GM12878 (cell line): Measurements from ENCODE around the gene TINCR. TPM values are rescaled to one million over a fixed set of nuclear protein-coding genes. Genes with fewer than 3 reads are reported as not detected.

Experiments used
- ATAC-seq: fragments of 200-7000 bp; cut with Tn5 transposase; 3 replicates; pipeline ENCODE4 v1.9.1; 2020; ENCODE audit warnings: mild to moderate bottlenecking, moderate library complexity
- BruUV-seq: library from RNA; stranded (reverse); fragments of 400-500 nt; replicated peaks from 2 replicates; lab custom pipeline; 2021; lab: Mats Ljungman, UMichigan
- CTCF ChIA-PET: fragments of 300-600 bp; sonication (Branson Sonifier 250); formaldehyde crosslinking; extraction: SDS; loops from one replicate; lab custom pipeline; 2021; ENCODE audit warnings: inconsistent platforms; lab: Yijun Ruan, JAX
- POLR2A ChIA-PET: fragments of 350-600 bp; formaldehyde crosslinking; extraction: SDS; loops from one replicate; lab custom pipeline; 2021; ENCODE audit warnings: inconsistent platforms; lab: Charles Lee
- RAD21 ChIA-PET: fragments of 300-600 bp; sonication (Branson Sonifier 250); formaldehyde crosslinking; loops from one replicate; lab custom pipeline; 2023; ENCODE audit warnings: antibody characterized with exemption; ENCODE audit not compliant: unreplicated experiment; lab: Charles Lee
- SMC1A ChIA-PET: fragments of 300-600 bp; sonication (Branson Sonifier 250); formaldehyde crosslinking; loops from one replicate; lab custom pipeline; 2023; ENCODE audit not compliant: unreplicated experiment, uncharacterized antibody; lab: Charles Lee
- DNase-seq: peaks from one replicate; pipeline ENCODE4 v3.0.0-alpha.2; 2011; ENCODE audit warnings: low read depth, low spot score
- FAIRE-seq: peaks from 3 replicates; lab custom pipeline; 2011; peaks lifted over from hg19 to GRCh38; lab: Jason Lieb, UNC
- H2AFZ ChIP-seq: 2 replicates; pipeline ENCODE4 v1.6.0; 2011; ENCODE audit warnings: low read depth, low read length, control low read depth; ENCODE audit not compliant: control insufficient read depth
- H3K27ac ChIP-seq: 2 replicates; pipeline ENCODE4 v1.5.1; 2011; ENCODE audit warnings: control low read depth; ENCODE audit not compliant: control insufficient read depth, insufficient read depth
- H3K27me3 ChIP-seq, 2 experiments: replicated peaks in 1 of 2; 2 replicates each; pipeline versions ENCODE4 v1.6.0 to v1.6.1; 2011; ENCODE audit warnings: low read length in 1 of 2; ENCODE audit not compliant: control insufficient read depth in 2 of 2, insufficient read depth in 2 of 2
- H3K36me3 ChIP-seq, 2 experiments: 2 replicates each; pipeline ENCODE4 v1.5.1; 2011; ENCODE audit warnings: low read length in 1 of 2; ENCODE audit not compliant: control insufficient read depth in 2 of 2, insufficient read depth in 2 of 2
- H3K4me1 ChIP-seq: 2 replicates; pipeline ENCODE4 v1.6.1; 2011; ENCODE audit warnings: mild to moderate bottlenecking, low read length, moderate library complexity, mixed read lengths; ENCODE audit not compliant: control insufficient read depth, insufficient read depth
- H3K4me2 ChIP-seq: 2 replicates; pipeline ENCODE4 v1.6.0; 2011; ENCODE audit warnings: control low read depth; ENCODE audit not compliant: control insufficient read depth, insufficient read depth
- H3K4me3 ChIP-seq: fragments of 200-600 bp; sonication (generic); 2 replicates; pipeline ENCODE4 v1.5.1; 2016
- H3K79me2 ChIP-seq: 2 replicates; pipeline ENCODE4 v1.6.0; 2011; ENCODE audit warnings: low read length; ENCODE audit not compliant: control insufficient read depth, insufficient read depth
- H3K9ac ChIP-seq: 2 replicates; pipeline ENCODE4 v1.8.0; 2011; ENCODE audit warnings: low read length, control low read depth, mixed read lengths; ENCODE audit not compliant: control insufficient read depth, insufficient read depth
- H3K9me3 ChIP-seq: replicated peaks from 3 replicates; pipeline ENCODE4 v1.5.1; 2011; ENCODE audit warnings: mild to moderate bottlenecking, low read length; ENCODE audit not compliant: control insufficient read depth, insufficient read depth
- H4K20me1 ChIP-seq: 2 replicates; pipeline ENCODE4 v1.6.0; 2011; ENCODE audit not compliant: control insufficient read depth, insufficient read depth
- CBX5 ChIP-seq: sonication (generic); IDR thresholded peaks from 2 replicates; pipeline ENCODE4 v1.6.1; 2016; ENCODE audit warnings: low read depth, moderate library complexity, mild to moderate bottlenecking, inconsistent platforms
- CHD2 ChIP-seq: IDR thresholded peaks from 2 replicates; pipeline ENCODE4 v1.6.1; 2011; ENCODE audit warnings: low read depth, low read length, improper control_type of control experiment, borderline replicate concordance
- DPF2 ChIP-seq: fragments of 450-650 bp; IDR thresholded peaks from 2 replicates; pipeline ENCODE4 v1.6.1; 2017; ENCODE audit warnings: mild to moderate bottlenecking
- EGR1 ChIP-seq, 2 experiments: IDR thresholded peaks; 1 replicate in 1 of 2; 2 replicates in 1 of 2; pipeline ENCODE4 v1.6.1; 2011 to 2012; ENCODE audit warnings: low read depth in 2 of 2, low read length in 2 of 2, borderline replicate concordance in 1 of 2, mild to moderate bottlenecking in 1 of 2, moderate library complexity in 1 of 2
- FOXK2 ChIP-seq: fragments of 450-650 bp; IDR thresholded peaks from 2 replicates; pipeline ENCODE4 v1.6.1; 2017; ENCODE audit warnings: mild to moderate bottlenecking, moderate library complexity
- HCFC1 ChIP-seq: fragments of 150-350 bp; IDR thresholded peaks from 2 replicates; pipeline ENCODE4 v1.6.1; 2014; ENCODE audit warnings: low read length
- KDM1A ChIP-seq: fragments of 200-600 bp; sonication (generic); IDR thresholded peaks from 2 replicates; pipeline ENCODE4 v1.6.1; 2016; ENCODE audit warnings: borderline replicate concordance
- MTA3 ChIP-seq: IDR thresholded peaks from 2 replicates; pipeline ENCODE4 v1.6.1; 2012; ENCODE audit warnings: low read length, inconsistent platforms, borderline replicate concordance
- PAX5 ChIP-seq: IDR thresholded peaks from 2 replicates; pipeline ENCODE4 v1.6.1; 2011; ENCODE audit warnings: low read depth, low read length, borderline replicate concordance
- POU2F2 ChIP-seq: IDR thresholded peaks from 3 replicates; pipeline ENCODE4 v1.6.1; 2011; ENCODE audit warnings: low read depth, mild to moderate bottlenecking, low read length, borderline replicate concordance
- SMARCA5 ChIP-seq: fragments of 450-650 bp; IDR thresholded peaks from 2 replicates; pipeline ENCODE4 v1.6.1; 2017; ENCODE audit warnings: mild to moderate bottlenecking
- ZZZ3 ChIP-seq: IDR thresholded peaks from 2 replicates; pipeline ENCODE4 v1.6.1; 2011; ENCODE audit warnings: low read depth; ENCODE audit not compliant: control insufficient read depth, insufficient read length
- WGBS: methylation state at CpG from one replicate; pipeline ENCODE4 v1.1.6; 2016; ENCODE audit warnings: low lambda C conversion rate; ENCODE audit not compliant: insufficient replicate concordance, insufficient coverage; ENCODE audit errors: missing lambda C conversion rate; 5-methylcytosine and 5-hydroxymethylcytosine counted together
- in situ Hi-C: fragments of 300-500 bp; cut with MboI; formaldehyde crosslinking; loops from 9 replicates; pipeline ENCODE4 v1.14.3; 2018; ENCODE audit warnings: mixed read lengths
- intact Hi-C: fragments of 100-400 bp; cut with micrococcal nuclease; formaldehyde crosslinking; loops from one replicate; pipeline ENCODE4 v1.14.2; 2022; ENCODE audit not compliant: unreplicated experiment
- polyA plus RNA-seq, 11 experiments: library from polyadenylated mRNA; depleted of rRNA in 4 of 11; unstranded in 6 of 11; stranded (reverse) in 5 of 11; fragments of >200 nt; fragmentation: Nextera tagmentation in 4 of 11; fragmentation: Illumina TruSeq in 1 of 11; extraction: Ambion mirVana in 4 of 11; extraction: Trizol in 1 of 11; gene quantifications; 1 replicate in 1 of 11; 2 replicates in 10 of 11; pipeline versions ENCODE4 v1.2.1 to v1.2.3, GENCODE V29; 2011 to 2016; ENCODE audit warnings: inconsistent platforms in 2 of 11, missing spikeins in 2 of 11, low read depth in 1 of 11
- total RNA-seq, 4 experiments: library from RNA; depleted of rRNA in 3 of 4; stranded (reverse); fragments of >200 nt in 3 of 4; fragmentation: Illumina TruSeq in 1 of 4; extraction: Trizol in 1 of 4; gene quantifications; 2 replicates each; pipeline versions ENCODE4 v1.2.1 to v1.2.3, GENCODE V29; 2013 to 2021
- TF ChIP-seq, protein P1 (sequence below): fragments of 450-650 bp; IDR thresholded peaks from 2 replicates; pipeline ENCODE4 v1.6.1; 2017; ENCODE audit warnings: low read depth, mild to moderate bottlenecking, moderate library complexity
- TF ChIP-seq, protein P2 (sequence below): fragments of 450-650 bp; IDR thresholded peaks from 2 replicates; pipeline ENCODE4 v1.6.1; 2016; ENCODE audit warnings: mild to moderate bottlenecking, moderate library complexity, borderline replicate concordance
- TF ChIP-seq, protein P3 (sequence below): IDR thresholded peaks from 2 replicates; pipeline ENCODE4 v1.6.1; 2011; ENCODE audit warnings: borderline replicate concordance, low read depth, mild to moderate bottlenecking, moderate library complexity, mixed read lengths, low read length; ENCODE audit not compliant: insufficient read depth; ENCODE audit errors: extremely low read length

TINCR gene
- total and polyA plus RNA-seq, 10 of the 15 experiments (the other 5 are each of a cell fraction or from before 2014, with no cell fraction given) = 0.02 to 0.36 (median 0.06) TPM; not detected in 3

DNA sequence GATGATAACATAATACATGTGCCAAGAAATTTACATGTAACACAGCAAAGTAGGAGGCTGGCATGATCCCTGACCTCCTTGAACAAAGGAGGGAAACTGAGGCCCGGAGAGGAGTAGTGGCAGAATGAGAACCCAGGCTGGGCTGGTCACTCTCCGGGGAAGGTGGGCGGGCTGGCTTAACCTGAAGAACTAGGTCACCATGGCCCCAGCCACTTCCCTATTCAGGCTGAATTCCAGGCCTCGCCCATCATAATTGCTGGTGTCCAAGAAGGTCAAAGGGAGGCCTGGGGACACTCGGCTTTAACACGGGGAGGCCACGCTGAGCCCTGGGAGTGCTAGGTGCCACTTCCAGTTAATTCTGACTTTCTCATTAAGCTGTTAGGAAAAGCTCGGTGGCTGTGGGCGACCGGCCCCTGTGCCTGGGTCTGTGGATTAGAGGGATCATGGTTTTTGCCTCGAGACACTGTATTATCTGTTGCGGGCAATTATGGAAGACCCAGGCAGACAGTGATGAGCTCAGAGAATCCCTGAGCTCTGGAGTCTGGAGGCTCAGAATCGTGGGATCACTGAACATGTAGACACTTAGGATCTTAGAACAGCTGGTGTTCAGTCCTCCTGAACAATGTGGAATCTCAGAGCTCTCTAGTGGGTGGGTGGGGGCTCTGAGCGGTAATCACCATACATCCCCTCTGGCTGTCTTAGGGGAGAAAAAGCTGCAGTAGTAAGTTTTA lies 5.0 kb upstream of the TINCR start (continued):
- TF ChIP-seq MTA3 (no peak), POU2F2 (no peak), KDM1A (no peak), DPF2 (no peak)
- TF ChIP-seq, protein P1, sequence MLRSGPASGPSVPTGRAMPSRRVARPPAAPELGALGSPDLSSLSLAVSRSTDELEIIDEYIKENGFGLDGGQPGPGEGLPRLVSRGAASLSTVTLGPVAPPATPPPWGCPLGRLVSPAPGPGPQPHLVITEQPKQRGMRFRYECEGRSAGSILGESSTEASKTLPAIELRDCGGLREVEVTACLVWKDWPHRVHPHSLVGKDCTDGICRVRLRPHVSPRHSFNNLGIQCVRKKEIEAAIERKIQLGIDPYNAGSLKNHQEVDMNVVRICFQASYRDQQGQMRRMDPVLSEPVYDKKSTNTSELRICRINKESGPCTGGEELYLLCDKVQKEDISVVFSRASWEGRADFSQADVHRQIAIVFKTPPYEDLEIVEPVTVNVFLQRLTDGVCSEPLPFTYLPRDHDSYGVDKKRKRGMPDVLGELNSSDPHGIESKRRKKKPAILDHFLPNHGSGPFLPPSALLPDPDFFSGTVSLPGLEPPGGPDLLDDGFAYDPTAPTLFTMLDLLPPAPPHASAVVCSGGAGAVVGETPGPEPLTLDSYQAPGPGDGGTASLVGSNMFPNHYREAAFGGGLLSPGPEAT = no peak

DNA sequence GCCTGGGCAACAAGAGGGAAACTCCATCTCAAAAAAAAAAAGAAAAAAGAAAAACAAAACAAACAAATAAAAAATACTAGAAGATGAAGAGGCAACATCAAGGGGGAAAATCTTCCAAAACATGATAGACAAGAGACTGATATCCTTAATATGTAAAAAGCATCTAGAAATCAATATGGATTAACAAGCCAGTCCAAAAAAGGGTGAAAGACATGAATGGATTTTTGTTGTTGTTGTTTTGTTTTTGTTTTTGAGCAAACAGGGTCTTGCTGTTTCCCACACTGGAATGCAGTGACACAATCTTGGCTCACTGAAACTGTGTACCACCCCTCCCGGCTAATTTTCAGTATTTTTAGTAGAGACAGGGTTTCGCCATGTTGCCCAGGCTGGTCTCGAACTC lies 4.0 kb upstream of the TINCR start:
- 84% methylated on average over 3 of the region's 3 CpGs for WGBS
- intact Hi-C loops = no loop called here
- POLR2A ChIA-PET = no interaction called here
- RAD21 ChIA-PET = no interaction called here
- Histone ChIP-seq H3K36me3 (no peaks in the 10 kb centered on the region), H3K4me2 (no peak overlapping the region), H3K27ac (no peak overlapping the region), H3K9me3 (no peaks in the 10 kb centered on the region), H4K20me1 (no peaks in the 10 kb centered on the region), H3K27me3 (no peaks in the 10 kb centered on the region; a peak in 1 of 4 replicates), H3K4me1 (no peaks in the 10 kb centered on the region), H3K79me2 (no peaks in the 10 kb centered on the region), H2AFZ (no peak overlapping the region), H3K4me3 (no peak overlapping the region), H3K9ac (no peak overlapping the region)
- BruUV-seq = no TSS peak
- ATAC-seq (no peak), DNase-seq (no peak), FAIRE-seq (no peak)
- CTCF ChIA-PET = interaction anchor here (1.2 kb wide), 1 partner anchor 10 kb away, joined by 4 read pairs; no protein-coding TSS in a partner anchor
- SMC1A ChIA-PET = no interaction called here
- in situ Hi-C loops = no loop called here
- TF ChIP-seq, protein P2, sequence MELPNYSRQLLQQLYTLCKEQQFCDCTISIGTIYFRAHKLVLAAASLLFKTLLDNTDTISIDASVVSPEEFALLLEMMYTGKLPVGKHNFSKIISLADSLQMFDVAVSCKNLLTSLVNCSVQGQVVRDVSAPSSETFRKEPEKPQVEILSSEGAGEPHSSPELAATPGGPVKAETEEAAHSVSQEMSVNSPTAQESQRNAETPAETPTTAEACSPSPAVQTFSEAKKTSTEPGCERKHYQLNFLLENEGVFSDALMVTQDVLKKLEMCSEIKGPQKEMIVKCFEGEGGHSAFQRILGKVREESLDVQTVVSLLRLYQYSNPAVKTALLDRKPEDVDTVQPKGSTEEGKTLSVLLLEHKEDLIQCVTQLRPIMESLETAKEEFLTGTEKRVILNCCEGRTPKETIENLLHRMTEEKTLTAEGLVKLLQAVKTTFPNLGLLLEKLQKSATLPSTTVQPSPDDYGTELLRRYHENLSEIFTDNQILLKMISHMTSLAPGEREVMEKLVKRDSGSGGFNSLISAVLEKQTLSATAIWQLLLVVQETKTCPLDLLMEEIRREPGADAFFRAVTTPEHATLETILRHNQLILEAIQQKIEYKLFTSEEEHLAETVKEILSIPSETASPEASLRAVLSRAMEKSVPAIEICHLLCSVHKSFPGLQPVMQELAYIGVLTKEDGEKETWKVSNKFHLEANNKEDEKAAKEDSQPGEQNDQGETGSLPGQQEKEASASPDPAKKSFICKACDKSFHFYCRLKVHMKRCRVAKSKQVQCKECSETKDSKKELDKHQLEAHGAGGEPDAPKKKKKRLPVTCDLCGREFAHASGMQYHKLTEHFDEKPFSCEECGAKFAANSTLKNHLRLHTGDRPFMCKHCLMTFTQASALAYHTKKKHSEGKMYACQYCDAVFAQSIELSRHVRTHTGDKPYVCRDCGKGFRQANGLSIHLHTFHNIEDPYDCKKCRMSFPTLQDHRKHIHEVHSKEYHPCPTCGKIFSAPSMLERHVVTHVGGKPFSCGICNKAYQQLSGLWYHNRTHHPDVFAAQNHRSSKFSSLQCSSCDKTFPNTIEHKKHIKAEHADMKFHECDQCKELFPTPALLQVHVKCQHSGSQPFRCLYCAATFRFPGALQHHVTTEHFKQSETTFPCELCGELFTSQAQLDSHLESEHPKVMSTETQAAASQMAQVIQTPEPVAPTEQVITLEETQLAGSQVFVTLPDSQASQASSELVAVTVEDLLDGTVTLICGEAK = no peak
- no peak for TF ChIP-seq SMARCA5
- TF ChIP-seq EGR1 (IDR thresholded peaks at IDR 0.05; ENCODE audit: borderline replicate concordance in 1 of 2, low read depth in 2 of 2, low read length in 2 of 2) = no peak
- no peak for TF ChIP-seq CHD2
- TF ChIP-seq, protein P3, sequence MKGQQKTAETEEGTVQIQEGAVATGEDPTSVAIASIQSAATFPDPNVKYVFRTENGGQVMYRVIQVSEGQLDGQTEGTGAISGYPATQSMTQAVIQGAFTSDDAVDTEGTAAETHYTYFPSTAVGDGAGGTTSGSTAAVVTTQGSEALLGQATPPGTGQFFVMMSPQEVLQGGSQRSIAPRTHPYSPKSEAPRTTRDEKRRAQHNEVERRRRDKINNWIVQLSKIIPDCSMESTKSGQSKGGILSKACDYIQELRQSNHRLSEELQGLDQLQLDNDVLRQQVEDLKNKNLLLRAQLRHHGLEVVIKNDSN = no peak
- no peak for TF ChIP-seq PAX5
- no peak for TF ChIP-seq HCFC1
- no peak for TF ChIP-seq CBX5
- no peak for TF ChIP-seq FOXK2
- TF ChIP-seq ZZZ3 = no peak
